H9 (cell line): ENCODE data around the gene CEP164. TPM values are rescaled to one million over a fixed set of nuclear protein-coding genes. Genes with fewer than 3 reads are reported as not detected.

ENCODE experiments used
- DNase-seq: peaks from one replicate; pipeline ENCODE4 v3.0.0-alpha.2; 2017
- H2AFZ ChIP-seq: one replicate; pipeline ENCODE4 v1.6.1; 2013; ENCODE audit warnings: mild to moderate bottlenecking, low read length, control low read depth, moderate library complexity
- H2AK5ac ChIP-seq: 2 replicates; pipeline ENCODE4 v1.6.1; 2013; ENCODE audit warnings: low read length, control low read depth, mixed read lengths; ENCODE audit not compliant: insufficient read length
- H2BK120ac ChIP-seq: one replicate; pipeline ENCODE4 v1.6.1; 2013; ENCODE audit warnings: low read depth, mild to moderate bottlenecking, low read length, control low read depth, inconsistent platforms; ENCODE audit not compliant: poor library complexity, severe bottlenecking
- H2BK12ac ChIP-seq: 2 replicates; pipeline ENCODE4 v1.6.1; 2013; ENCODE audit warnings: low read length, control low read depth, mixed read lengths, low read depth; ENCODE audit not compliant: insufficient read length
- H2BK15ac ChIP-seq: 2 replicates; pipeline ENCODE4 v1.6.1; 2013; ENCODE audit warnings: low read depth, low read length, control low read depth
- H2BK20ac ChIP-seq: one replicate; pipeline ENCODE4 v1.6.1; 2013; ENCODE audit warnings: low read depth, mild to moderate bottlenecking, low read length, control low read depth, inconsistent platforms; ENCODE audit not compliant: poor library complexity, severe bottlenecking
- H2BK5ac ChIP-seq: 2 replicates; pipeline ENCODE4 v1.6.1; 2013; ENCODE audit warnings: low read length, control low read depth, mixed read lengths; ENCODE audit not compliant: insufficient read length
- H3K14ac ChIP-seq: 2 replicates; pipeline ENCODE4 v1.6.1; 2013; ENCODE audit warnings: low read length, control low read depth; ENCODE audit not compliant: insufficient read depth
- H3K18ac ChIP-seq: 2 replicates; pipeline ENCODE4 v1.6.1; 2013; ENCODE audit warnings: low read depth, mild to moderate bottlenecking, mixed read lengths, low read length, control low read depth; ENCODE audit not compliant: insufficient read length
- H3K23ac ChIP-seq: 2 replicates; pipeline ENCODE4 v1.6.1; 2013; ENCODE audit warnings: low read length, control low read depth, mixed read lengths, low read depth; ENCODE audit not compliant: insufficient read length
- H3K23me2 ChIP-seq: 2 replicates; pipeline ENCODE4 v1.6.1; 2013; ENCODE audit warnings: low read depth, mild to moderate bottlenecking, mixed read lengths, low read length, control low read depth; ENCODE audit not compliant: insufficient read length, poor library complexity, severe bottlenecking
- H3K27ac ChIP-seq: 2 replicates; pipeline ENCODE4 v1.5.1; 2013; ENCODE audit warnings: low read length, control low read depth, mixed read lengths, low read depth; ENCODE audit not compliant: insufficient read length
- H3K27me3 ChIP-seq: 2 replicates; pipeline ENCODE4 v1.6.1; 2013; ENCODE audit warnings: low read length, control low read depth, inconsistent platforms; ENCODE audit not compliant: insufficient read depth
- H3K4ac ChIP-seq: 2 replicates; pipeline ENCODE4 v1.6.1; 2013; ENCODE audit warnings: low read depth, mild to moderate bottlenecking, control low read depth, inconsistent platforms, low read length, moderate library complexity
- H3K4me1 ChIP-seq: 2 replicates; pipeline ENCODE4 v1.6.1; 2013; ENCODE audit warnings: low read length, control low read depth, inconsistent platforms; ENCODE audit not compliant: insufficient read depth
- H3K4me2 ChIP-seq: 2 replicates; pipeline ENCODE4 v1.6.1; 2013; ENCODE audit warnings: low read length, control low read depth, mixed read lengths; ENCODE audit not compliant: insufficient read length, insufficient read depth
- H3K56ac ChIP-seq: 2 replicates; pipeline ENCODE4 v1.6.1; 2013; ENCODE audit warnings: low read depth, mild to moderate bottlenecking, mixed read lengths, low read length, control low read depth; ENCODE audit not compliant: insufficient read length
- H3K79me1 ChIP-seq: 2 replicates; pipeline ENCODE4 v1.6.1; 2013; ENCODE audit warnings: low read depth, mild to moderate bottlenecking, moderate library complexity, low read length, control low read depth, inconsistent platforms; ENCODE audit not compliant: insufficient read depth, poor library complexity, severe bottlenecking
- H3K79me2 ChIP-seq: 2 replicates; pipeline ENCODE4 v1.6.1; 2013; ENCODE audit warnings: low read length, control low read depth, inconsistent platforms; ENCODE audit not compliant: insufficient read depth
- H3K9ac ChIP-seq: 2 replicates; pipeline ENCODE4 v1.6.1; 2013; ENCODE audit warnings: low read length, control low read depth, mixed read lengths; ENCODE audit not compliant: insufficient read length; ENCODE audit errors: extremely low read depth
- H3K9me3 ChIP-seq: one replicate; pipeline ENCODE4 v1.6.1; 2013; ENCODE audit warnings: low read depth, low read length, inconsistent platforms; ENCODE audit not compliant: control insufficient read depth
- H3T11ph ChIP-seq: one replicate; pipeline ENCODE4 v1.6.1; 2013; ENCODE audit warnings: mild to moderate bottlenecking, low read length, control low read depth, inconsistent platforms
- H4K20me1 ChIP-seq: one replicate; pipeline ENCODE4 v1.6.1; 2013; ENCODE audit not compliant: control insufficient read depth, insufficient read length, insufficient read depth
- H4K5ac ChIP-seq: 2 replicates; pipeline ENCODE4 v1.6.1; 2013; ENCODE audit warnings: low read depth, mild to moderate bottlenecking, mixed read lengths, low read length, control low read depth; ENCODE audit not compliant: insufficient read length
- H4K8ac ChIP-seq: replicated peaks from 2 replicates; pipeline ENCODE4 v1.6.1; 2013; ENCODE audit warnings: low read length, control low read depth, mixed read lengths, low read depth; ENCODE audit not compliant: insufficient read length
- H4K91ac ChIP-seq: 2 replicates; pipeline ENCODE4 v1.6.1; 2013; ENCODE audit warnings: low read depth, mild to moderate bottlenecking, moderate library complexity, mixed read lengths, low read length, control low read depth; ENCODE audit not compliant: insufficient read length
- H3K27ac Mint-ChIP-seq, 3 experiments: 2 replicates in 2 of 3; 3 replicates in 1 of 3; pipeline ENCODE4 v1.8.0; 2020 to 2021; ENCODE audit warnings: mixed read lengths in 3 of 3, mild to moderate bottlenecking in 1 of 3, moderate library complexity in 1 of 3
- H3K27me3 Mint-ChIP-seq: 2 replicates; pipeline ENCODE4 v1.8.0; 2021; ENCODE audit warnings: low read depth, mild to moderate bottlenecking, moderate library complexity, mixed read lengths
- H3K36me3 Mint-ChIP-seq, 3 experiments: 2 replicates in 2 of 3; 3 replicates in 1 of 3; pipeline ENCODE4 v1.8.0; 2020 to 2021; ENCODE audit warnings: low read depth in 3 of 3, mixed read lengths in 3 of 3; ENCODE audit not compliant: insufficient read depth in 1 of 3
- H3K4me1 Mint-ChIP-seq, 2 experiments: 2 replicates each; pipeline ENCODE4 v1.8.0; 2020; ENCODE audit warnings: mixed read lengths in 2 of 2
- H3K4me3 Mint-ChIP-seq, 2 experiments: 2 replicates in 1 of 2; 3 replicates in 1 of 2; pipeline ENCODE4 v1.8.0; 2020 to 2021; ENCODE audit warnings: mild to moderate bottlenecking in 2 of 2, mixed read lengths in 2 of 2, moderate library complexity in 1 of 2
- H3K9me3 Mint-ChIP-seq, 2 experiments: 2 replicates in 1 of 2; 3 replicates in 1 of 2; pipeline ENCODE4 v1.8.0; 2020; ENCODE audit warnings: mild to moderate bottlenecking in 2 of 2, mixed read lengths in 2 of 2, moderate library complexity in 1 of 2
- WGBS: extraction: QIAGEN DNeasy Blood & Tissue Kit; methylation state at CpG from one replicate; pipeline ENCODE4 v1.1.7; 2013; ENCODE audit warnings: missing lambda C conversion rate, low lambda C conversion rate, mixed read lengths; ENCODE audit not compliant: insufficient read length; ENCODE audit errors: extremely low coverage; 5-methylcytosine and 5-hydroxymethylcytosine counted together
- total RNA-seq: library from RNA; stranded (reverse); gene quantifications from 2 replicates; pipeline ENCODE4 v1.2.1, GENCODE V29; 2021
- TF ChIP-seq, protein P1 (sequence below): fragments of 200-600 bp; sonication (generic); conservative IDR thresholded peaks from 3 replicates; pipeline ENCODE4 v1.8.0; 2021; ENCODE audit warnings: antibody characterized with exemption, mild to moderate bottlenecking

CEP164 gene
- total RNA-seq, 1 experiment from 2014 or later, result 24.9 TPM

DNA sequence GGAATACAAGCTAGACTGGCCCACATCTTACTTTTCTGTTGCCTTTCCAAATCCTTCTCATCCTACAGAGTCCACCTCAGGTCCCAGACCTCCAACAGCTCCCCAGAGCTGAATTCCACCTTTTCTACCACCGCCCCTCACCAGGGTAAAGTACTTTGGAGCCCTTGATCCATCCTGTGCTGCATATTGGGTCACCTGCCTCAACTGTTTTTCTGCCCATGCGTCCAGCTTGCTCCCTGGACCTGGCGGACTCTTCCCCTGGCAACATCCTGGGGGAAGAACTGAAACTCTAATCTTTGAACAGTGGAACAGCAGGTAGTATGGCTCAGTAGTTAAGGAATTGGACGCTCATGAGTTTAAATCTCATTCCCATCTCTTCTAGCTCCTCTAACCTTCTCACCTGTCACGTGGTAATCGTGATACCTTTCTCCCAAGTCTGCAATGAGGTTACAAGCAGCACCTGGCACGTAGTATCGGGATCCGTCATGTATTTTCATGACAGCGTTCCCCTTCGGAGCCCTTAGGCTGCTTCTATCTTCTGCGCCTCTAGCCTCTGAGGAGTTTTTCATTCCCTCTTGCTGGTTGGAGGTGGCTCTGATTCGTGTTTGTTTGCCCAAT lies 98.1 kb downstream of the CEP164 start:
- H2AFZ ChIP-seq, result no peak overlapping the region
- Mint-ChIP-seq H3K9me3 (no peaks in the 10 kb centered on the region), H3K27me3 (peaks cover 28% of the 10 kb centered on the region), H3K4me1 (peaks cover 22 to 47% of the 10 kb centered on the region in 2 experiments), H3K36me3 (no peaks in the 10 kb centered on the region; a peak in 1 of 7 replicates), H3K27ac (no peak overlapping the region), H3K4me3 (no peak overlapping the region)
- H3K18ac ChIP-seq, result no peak overlapping the region
- DNase-seq, result no peak
- no peaks in the 10 kb centered on the region for H3K79me1 ChIP-seq
- H2BK120ac ChIP-seq, result no peak overlapping the region
- H4K91ac ChIP-seq, result no peak overlapping the region
- H2BK12ac ChIP-seq, result no peak overlapping the region
- no peak overlapping the region for H3K23ac ChIP-seq
- no peak overlapping the region for H3K56ac ChIP-seq
- no peak overlapping the region for H2BK20ac ChIP-seq
- no peaks in the 10 kb centered on the region for H3K9me3 ChIP-seq
- H3K27me3 ChIP-seq, result no peaks in the 10 kb centered on the region
- H3K27ac ChIP-seq, result no peak overlapping the region
- H3K23me2 ChIP-seq, result no peaks in the 10 kb centered on the region
- no peak overlapping the region for H4K5ac ChIP-seq
- H2BK15ac ChIP-seq, result no peak overlapping the region
- H3T11ph ChIP-seq, result no peak overlapping the region
- no peaks in the 10 kb centered on the region for H4K20me1 ChIP-seq
- WGBS, result no CpG with 5 or more reads among the region's 13 CpGs
- H3K4me2 ChIP-seq, result no peak overlapping the region
- H3K14ac ChIP-seq, result no peak overlapping the region
- H2BK5ac ChIP-seq, result no peak overlapping the region
- no peaks in the 10 kb centered on the region for H3K4me1 ChIP-seq
- no peak overlapping the region for H3K4ac ChIP-seq
- no peak overlapping the region for H2AK5ac ChIP-seq
- no peak overlapping the region for H3K9ac ChIP-seq
- H3K79me2 ChIP-seq, result no peaks in the 10 kb centered on the region
- TF ChIP-seq, protein P1, sequence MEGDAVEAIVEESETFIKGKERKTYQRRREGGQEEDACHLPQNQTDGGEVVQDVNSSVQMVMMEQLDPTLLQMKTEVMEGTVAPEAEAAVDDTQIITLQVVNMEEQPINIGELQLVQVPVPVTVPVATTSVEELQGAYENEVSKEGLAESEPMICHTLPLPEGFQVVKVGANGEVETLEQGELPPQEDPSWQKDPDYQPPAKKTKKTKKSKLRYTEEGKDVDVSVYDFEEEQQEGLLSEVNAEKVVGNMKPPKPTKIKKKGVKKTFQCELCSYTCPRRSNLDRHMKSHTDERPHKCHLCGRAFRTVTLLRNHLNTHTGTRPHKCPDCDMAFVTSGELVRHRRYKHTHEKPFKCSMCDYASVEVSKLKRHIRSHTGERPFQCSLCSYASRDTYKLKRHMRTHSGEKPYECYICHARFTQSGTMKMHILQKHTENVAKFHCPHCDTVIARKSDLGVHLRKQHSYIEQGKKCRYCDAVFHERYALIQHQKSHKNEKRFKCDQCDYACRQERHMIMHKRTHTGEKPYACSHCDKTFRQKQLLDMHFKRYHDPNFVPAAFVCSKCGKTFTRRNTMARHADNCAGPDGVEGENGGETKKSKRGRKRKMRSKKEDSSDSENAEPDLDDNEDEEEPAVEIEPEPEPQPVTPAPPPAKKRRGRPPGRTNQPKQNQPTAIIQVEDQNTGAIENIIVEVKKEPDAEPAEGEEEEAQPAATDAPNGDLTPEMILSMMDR, result no peak
- no peak overlapping the region for H4K8ac ChIP-seq
